C1 segment of cervical spinal cord (tissue), 14 donors: Measurements from ENCODE around the gene PTP4A1.
"Not testable (repeated sequence)": the region's sequence is repeated elsewhere in the genome, so short reads cannot be mapped to it uniquely, and the experiment has no call there.

ENCODE experiments used
- DNase-seq, 14 donors: peaks; one replicate each; lab custom pipeline; 2025; lab: John Stamatoyannopoulos, UW

PTP4A1 gene

GRCh38 chr6:63582579-63583231 lies 10.4 kb downstream of the PTP4A1 start:
- no peak for DNase-seq

GRCh38 chr6:63584125-63584514 lies 11.8 kb downstream of the PTP4A1 start:
- DNase-seq = no peak

- DNase-seq = no peak
Observed at GRCh38 chr6:63584566-63584965, 12.3 kb downstream of the PTP4A1 start.

DNA sequence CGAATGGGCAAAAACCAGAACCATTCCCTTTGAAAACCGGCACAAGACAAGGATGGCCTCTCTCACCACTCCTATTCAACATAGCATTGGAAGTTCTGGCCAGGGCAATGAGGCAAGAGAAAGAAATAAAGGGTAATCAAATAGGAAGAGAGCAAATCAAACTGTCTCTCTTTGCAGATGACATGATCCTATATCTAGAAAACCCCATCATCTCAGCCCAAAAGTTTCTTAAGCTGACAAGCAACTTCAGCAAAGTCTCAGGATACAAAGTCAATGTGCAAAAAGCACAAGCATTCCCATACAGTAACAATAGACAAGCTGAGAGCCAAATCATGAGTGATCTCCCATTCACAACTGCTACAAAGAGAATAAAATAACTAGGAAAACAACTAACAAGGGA lies 13.4 kb downstream of the PTP4A1 start:
- not testable (repeated sequence) for DNase-seq

DNA sequence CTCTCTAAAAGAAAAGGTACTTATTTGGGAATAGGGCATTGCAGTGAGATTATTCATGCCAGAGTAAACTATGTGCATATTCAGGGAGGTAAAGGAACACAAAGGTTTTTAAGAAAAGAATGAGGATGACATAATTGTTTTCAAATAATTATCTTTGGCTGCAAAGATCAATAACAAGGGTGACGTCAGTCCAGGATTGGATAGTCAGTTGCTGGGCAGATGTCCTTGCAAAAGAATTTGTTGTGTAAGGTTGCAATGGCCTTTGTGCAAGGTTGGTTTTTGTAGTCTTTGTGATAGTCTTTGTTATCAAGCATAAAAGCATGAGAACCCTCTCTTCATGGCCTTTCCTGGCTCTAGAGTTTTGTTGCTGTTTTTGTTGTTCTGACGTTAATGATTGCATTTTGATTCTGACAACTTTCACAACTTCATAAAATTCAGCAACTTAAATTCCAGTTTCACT lies 17.7 kb downstream of the PTP4A1 start:
- no peak for DNase-seq

- no peak for DNase-seq
Observed at GRCh38 chr6:63592886-63593285, 20.6 kb downstream of the PTP4A1 start.

DNA sequence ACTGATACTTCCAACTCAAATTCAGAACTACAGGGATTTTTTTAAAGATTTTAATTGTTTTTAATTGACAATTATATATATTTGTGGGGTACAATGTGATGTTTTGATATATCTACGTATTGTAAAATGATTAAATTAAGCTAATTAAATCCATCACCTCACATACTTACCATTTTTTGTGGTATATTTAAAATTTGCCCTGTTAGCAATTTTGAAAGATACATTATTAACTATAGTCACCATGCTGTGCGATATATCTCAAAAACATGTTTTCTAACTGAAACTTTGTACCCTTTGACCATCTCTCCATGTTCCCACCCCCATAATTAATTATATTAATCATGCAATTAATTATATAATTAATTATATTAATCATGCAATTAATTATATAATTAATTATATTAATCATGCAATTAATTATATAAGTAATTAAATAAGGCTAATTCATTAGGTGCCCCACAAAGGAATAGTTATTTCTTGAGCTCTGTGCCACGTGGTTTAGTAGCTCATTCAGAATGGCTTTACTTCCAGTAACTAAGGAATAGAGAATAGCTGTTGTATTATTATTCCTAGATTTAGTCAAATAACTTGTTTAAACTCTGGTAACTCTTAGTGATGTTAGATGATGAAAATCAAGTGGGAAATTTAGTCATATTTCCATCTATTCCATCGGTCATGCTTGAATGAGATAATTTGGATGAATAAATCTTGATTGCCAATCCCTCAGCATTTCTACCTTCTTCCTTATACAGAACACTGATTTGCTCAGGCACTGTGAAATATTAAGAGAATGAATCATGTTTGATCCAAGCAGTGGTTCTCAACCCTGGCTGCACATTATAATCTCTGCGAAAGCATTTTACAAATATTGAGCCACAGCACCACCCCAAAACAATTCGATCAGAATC lies 25.1 kb downstream of the PTP4A1 start:
- DNase-seq = peak in 1 of 14 donors; percentile 30

- peak in 13 of 14 donors; percentile 3 to 78 (median 48) for DNase-seq
Observed at GRCh38 chr6:63598049-63599036, 26.1 kb downstream of the PTP4A1 start.

DNA sequence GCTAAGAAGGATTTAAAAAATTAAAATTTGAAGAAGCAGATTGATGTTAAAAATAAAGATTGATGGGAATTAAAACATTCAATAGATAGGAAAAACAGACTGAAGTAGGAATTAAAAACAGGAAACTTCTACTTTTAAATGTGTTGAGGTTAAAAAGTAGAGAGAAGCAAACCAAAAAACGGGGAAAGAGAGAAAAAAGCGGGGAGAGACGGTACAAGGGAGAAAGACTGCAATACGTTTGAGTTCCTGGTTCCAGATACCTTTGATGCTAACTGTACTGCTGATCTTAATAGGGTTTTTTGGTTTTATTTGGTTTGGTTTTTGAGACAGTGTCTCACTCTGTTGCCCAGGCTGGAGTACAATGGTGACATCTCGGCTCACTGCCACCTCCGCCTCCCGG lies 27.0 kb downstream of the PTP4A1 start:
- no peak for DNase-seq

GRCh38 chr6:63600136-63600535 lies 27.9 kb downstream of the PTP4A1 start:
- no peak for DNase-seq

GRCh38 chr6:63609231-63609630 lies 37.0 kb downstream of the PTP4A1 start:
- no peak for DNase-seq

DNA sequence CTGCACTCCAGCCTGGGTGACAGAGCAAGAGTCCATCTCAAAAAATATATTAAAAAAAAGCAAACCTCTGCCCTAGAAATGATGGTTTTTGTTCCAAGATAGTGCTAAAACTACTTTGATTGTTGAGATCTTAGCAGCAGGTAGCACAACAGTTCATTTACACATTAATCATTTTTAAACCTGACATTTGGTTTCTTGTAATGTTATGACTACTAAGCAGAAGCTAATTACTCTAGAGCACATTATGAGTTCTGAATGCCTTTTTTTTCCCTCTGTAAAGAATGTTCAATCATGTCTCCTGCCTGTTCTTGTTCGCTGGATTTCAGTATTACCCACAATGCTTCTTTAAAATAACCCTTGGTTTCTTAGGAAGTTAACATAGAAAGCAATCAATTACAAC lies 38.7 kb downstream of the PTP4A1 start:
- no peak for DNase-seq

DNA sequence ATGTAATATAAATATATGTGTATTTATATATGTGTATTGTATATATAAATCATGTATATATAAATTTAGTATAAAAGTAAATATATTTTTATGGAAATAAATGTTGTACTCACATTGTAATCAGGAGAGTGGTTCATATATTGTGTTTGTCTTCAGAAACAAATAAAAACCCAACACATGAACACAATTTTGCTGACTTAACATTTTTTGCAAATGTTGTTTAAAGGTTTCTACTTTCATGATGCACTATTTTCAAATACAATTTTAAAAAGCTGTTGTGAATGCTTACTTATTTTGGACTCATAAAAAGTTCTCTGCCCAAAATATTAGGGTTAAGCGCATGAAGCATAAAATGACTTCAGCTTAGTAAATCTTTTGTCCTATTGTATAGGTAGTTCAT lies 39.3 kb downstream of the PTP4A1 start:
- no peak for DNase-seq

- no peak for DNase-seq
Observed at GRCh38 chr6:63615590-63615989, 43.3 kb downstream of the PTP4A1 start.
